A673 (cell line): Measurements from ENCODE around the gene PPM1M. TPM values are rescaled to one million over a fixed set of nuclear protein-coding genes. Genes with fewer than 3 reads are reported as not detected.

Experiments used
- BruUV-seq: library from RNA; stranded (reverse); fragments of 400-500 nt; replicated peaks from 2 replicates; lab custom pipeline; 2021; lab: Mats Ljungman, UMichigan
- CTCF ChIA-PET: fragments of 300-600 bp; sonication (Branson Sonifier 250); formaldehyde crosslinking; loops from one replicate; lab custom pipeline; 2022; ENCODE audit warnings: antibody characterized with exemption; lab: Charles Lee
- POLR2A ChIA-PET: fragments of 300-600 bp; sonication (Branson Sonifier 250); formaldehyde crosslinking; loops from one replicate; lab custom pipeline; 2022; ENCODE audit warnings: antibody characterized with exemption; ENCODE audit not compliant: low non-redundant PET; lab: Charles Lee
- DNase-seq: peaks from one replicate; pipeline ENCODE4 v3.0.0-alpha.2; 2015; ENCODE audit warnings: low spot score
- H3K27ac ChIP-seq: fragments of 200-600 bp; sonication (generic); 2 replicates; pipeline ENCODE4 v1.5.1; 2016; ENCODE audit warnings: mixed run types, low read depth, mild to moderate bottlenecking, mixed read lengths, antibody characterized with exemption, low read length; ENCODE audit not compliant: poor library complexity, severe bottlenecking
- H3K27me3 ChIP-seq: fragments of 200-600 bp; sonication (generic); replicated peaks from 2 replicates; pipeline ENCODE4 v1.6.1; 2017; ENCODE audit warnings: mixed run types, low read depth, mild to moderate bottlenecking, mixed read lengths, antibody characterized with exemption, low read length; ENCODE audit not compliant: insufficient read depth, poor library complexity
- H3K36me3 ChIP-seq: fragments of 200-600 bp; sonication (generic); 2 replicates; pipeline ENCODE4 v1.6.1; 2016; ENCODE audit warnings: mixed run types, mild to moderate bottlenecking, mixed read lengths, antibody characterized with exemption, low read length; ENCODE audit not compliant: insufficient read depth, poor library complexity, severe bottlenecking
- H3K4me1 ChIP-seq: fragments of 200-600 bp; sonication (generic); 2 replicates; pipeline ENCODE4 v1.6.1; 2017; ENCODE audit warnings: mixed run types, mild to moderate bottlenecking, mixed read lengths, antibody characterized with exemption, low read length; ENCODE audit not compliant: insufficient read depth, poor library complexity, severe bottlenecking
- H3K4me3 ChIP-seq: fragments of 200-600 bp; sonication (generic); 2 replicates; pipeline ENCODE4 v1.5.1; 2016; ENCODE audit warnings: low read depth, mixed run types, mild to moderate bottlenecking, mixed read lengths, low read length; ENCODE audit not compliant: poor library complexity, severe bottlenecking
- H3K9me3 ChIP-seq: fragments of 200-600 bp; sonication (generic); 2 replicates; pipeline ENCODE4 v1.6.1; 2016; ENCODE audit warnings: mixed run types, low read depth, mild to moderate bottlenecking, mixed read lengths, antibody characterized with exemption, low read length; ENCODE audit not compliant: poor library complexity, severe bottlenecking
- CTCF ChIP-seq: fragments of 300-800, 200-600 bp; sonication (generic); conservative IDR thresholded peaks from 2 replicates; pipeline ENCODE4 v1.5.1; 2017; ENCODE audit warnings: low read depth, mild to moderate bottlenecking, antibody characterized with exemption, low read length, moderate library complexity, mixed read lengths
- EZH2 ChIP-seq: fragments of 200-600 bp; sonication (generic); IDR thresholded peaks from 2 replicates; pipeline ENCODE4 v1.6.1; 2017; ENCODE audit warnings: borderline replicate concordance, low read depth, mild to moderate bottlenecking, mixed read lengths, antibody characterized with exemption, low read length; ENCODE audit not compliant: poor library complexity, severe bottlenecking
- intact Hi-C: fragments of 100-400 bp; cut with micrococcal nuclease; formaldehyde crosslinking; loops from one replicate; pipeline ENCODE4 v1.10.0; 2022; ENCODE audit not compliant: unreplicated experiment
- total RNA-seq: library from RNA; stranded (reverse); gene quantifications from 2 replicates; pipeline ENCODE4 v1.2.3, GENCODE V29; 2021

Gene PPM1M
- total RNA-seq, 1 experiment from 2014 or later, result 3.6 TPM

DNA sequence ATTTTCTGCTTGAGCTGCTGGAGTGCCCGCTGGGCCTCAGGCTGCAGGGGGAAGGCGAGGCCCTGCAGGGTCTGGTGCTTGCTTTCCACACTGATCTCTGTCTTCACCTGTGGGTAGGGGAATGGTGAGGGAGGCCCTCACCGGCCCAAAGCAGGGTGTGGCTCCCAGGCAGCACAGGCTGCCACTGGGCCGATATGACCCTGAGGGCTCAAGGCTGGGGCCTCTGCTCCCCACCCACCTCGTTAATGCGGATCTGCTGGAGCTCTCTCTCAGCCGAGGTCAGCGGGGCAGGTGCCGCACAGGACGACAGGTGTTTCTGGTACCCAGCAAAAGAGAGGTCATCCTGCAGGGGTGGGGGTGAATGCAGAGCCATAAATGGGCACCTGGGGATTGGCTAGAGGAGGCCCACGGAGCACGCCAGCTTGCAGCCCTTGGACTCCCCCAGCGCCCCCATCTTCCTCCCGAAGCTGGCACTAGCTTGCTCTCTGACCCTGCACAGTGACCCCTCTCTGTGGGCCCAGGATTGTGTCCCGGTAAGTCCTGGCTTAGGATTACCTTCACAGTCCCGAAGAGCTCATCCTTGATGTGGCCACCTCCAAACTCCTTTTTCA is 14.6 kb upstream of the PPM1M start:
- H3K9me3 ChIP-seq, result no peaks in the 10 kb centered on the region
- no peaks in the 10 kb centered on the region for H3K27me3 ChIP-seq
- no peak for TF ChIP-seq EZH2
- no peak for TF ChIP-seq CTCF
- no peaks in the 10 kb centered on the region for H3K36me3 ChIP-seq
- POLR2A ChIA-PET, result no interaction called here
- H3K4me1 ChIP-seq, result no peaks in the 10 kb centered on the region
- DNase-seq, result no peak
- CTCF ChIA-PET, result no interaction called here
- no peak overlapping the region for H3K27ac ChIP-seq
- intact Hi-C loops, result no loop called here
- H3K4me3 ChIP-seq, result no peak overlapping the region
- no TSS peak for BruUV-seq

DNA sequence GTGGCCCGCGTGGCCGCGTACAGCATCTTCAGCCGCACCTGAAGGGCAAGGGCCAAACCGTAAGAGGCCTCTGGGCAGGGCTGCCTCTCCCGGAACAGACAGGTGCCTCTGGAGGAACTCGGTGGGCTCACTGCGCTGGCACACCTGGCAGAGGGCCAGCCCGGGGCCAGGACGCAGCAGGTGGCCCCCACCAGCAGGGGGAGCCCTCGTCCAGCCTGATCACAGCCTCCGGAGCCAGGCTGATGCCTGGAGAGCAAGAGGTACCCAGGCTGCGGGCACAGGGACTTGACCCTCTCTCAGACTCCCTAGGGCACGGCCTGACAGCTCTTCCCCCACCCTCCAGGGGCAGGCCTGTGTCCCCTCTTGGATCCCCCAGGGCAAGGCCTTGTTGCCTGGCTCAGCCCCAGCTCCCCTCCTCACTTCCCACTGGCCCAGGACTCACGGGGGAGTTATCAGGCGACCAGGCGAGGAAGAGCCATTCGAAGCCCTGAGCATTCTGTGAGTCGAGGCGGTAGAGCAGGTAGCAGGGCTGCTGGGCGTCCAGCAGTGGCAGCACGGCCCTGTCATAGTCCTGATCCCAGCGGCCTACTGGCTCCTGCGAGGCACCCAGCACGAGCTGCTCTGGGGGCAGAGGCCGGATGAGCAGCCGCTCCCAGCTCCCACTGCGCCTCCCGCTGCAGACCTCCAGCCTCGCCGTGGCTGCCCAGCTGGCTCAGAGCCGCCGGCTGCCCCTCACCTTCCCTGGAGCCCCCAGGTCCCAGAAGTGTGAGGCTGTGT is 13.9 kb upstream of the PPM1M start:
- Histone ChIP-seq H3K36me3 (no peaks in the 10 kb centered on the region), H3K27ac (no peak overlapping the region), H3K27me3 (no peaks in the 10 kb centered on the region), H3K9me3 (no peaks in the 10 kb centered on the region), H3K4me3 (no peak overlapping the region), H3K4me1 (no peaks in the 10 kb centered on the region)
- DNase-seq, result peak; percentile 37
- ChIA-PET CTCF (no interaction called here), POLR2A (no interaction called here)
- BruUV-seq, result no TSS peak
- intact Hi-C loops, result no loop called here
- TF ChIP-seq CTCF (peak; percentile 67), EZH2 (no peak)

- BruUV-seq, result no TSS peak
- Histone ChIP-seq H3K36me3 (no peaks in the 10 kb centered on the region), H3K27ac (no peak overlapping the region), H3K4me1 (no peaks in the 10 kb centered on the region), H3K9me3 (no peaks in the 10 kb centered on the region), H3K27me3 (no peaks in the 10 kb centered on the region), H3K4me3 (no peak overlapping the region)
- ChIA-PET CTCF (no interaction called here), POLR2A (no interaction called here)
- TF ChIP-seq CTCF (0 out of 2 replicates have a peak, but pooled peaks have one; percentile 22), EZH2 (no peak)
- intact Hi-C loops, result no loop called here
- DNase-seq, result no peak
Measured at GRCh38 chr3:52232279-52233107, 13.1 kb upstream of the PPM1M start.
